HAP-1 (cell line): ENCODE data around the gene NDUFAF8.

Source experiments
- DNase-seq, 2 experiments: peaks; one replicate each; pipeline ENCODE4 v3.0.0-alpha.2; 2016 to 2020; ENCODE audit warnings: low spot score in 2 of 2
- H3K27me3 ChIP-seq: fragments of 250-450 bp; sonication (Bioruptor Pico); 2 replicates; pipeline ENCODE4 v1.5.1; 2020; ENCODE audit warnings: low read depth, mild to moderate bottlenecking, moderate library complexity
- H3K36me3 ChIP-seq: fragments of 250-450 bp; sonication (Bioruptor Pico); replicated peaks from 2 replicates; pipeline ENCODE4 v1.5.1; 2020; ENCODE audit warnings: mild to moderate bottlenecking
- H3K4me1 ChIP-seq: fragments of 250-450 bp; sonication (Bioruptor Pico); 2 replicates; pipeline ENCODE4 v1.5.1; 2020; ENCODE audit warnings: mild to moderate bottlenecking
- H3K4me3 ChIP-seq: fragments of 250-450 bp; sonication (Bioruptor Pico); 2 replicates; pipeline ENCODE4 v1.5.1; 2020; ENCODE audit warnings: mild to moderate bottlenecking, moderate library complexity
- H3K9me3 ChIP-seq: fragments of 250-450 bp; sonication (Bioruptor Pico); 2 replicates; pipeline ENCODE4 v1.5.1; 2020; ENCODE audit warnings: mild to moderate bottlenecking, moderate library complexity
- in situ Hi-C: fragments of 300-500 bp; cut with MboI; formaldehyde crosslinking; loops from 3 replicates; pipeline ENCODE4 v1.14.3; 2020; ENCODE audit warnings: low sequenced_read_pairs, inconsistent platforms, mixed read lengths

The NDUFAF8 gene

DNA sequence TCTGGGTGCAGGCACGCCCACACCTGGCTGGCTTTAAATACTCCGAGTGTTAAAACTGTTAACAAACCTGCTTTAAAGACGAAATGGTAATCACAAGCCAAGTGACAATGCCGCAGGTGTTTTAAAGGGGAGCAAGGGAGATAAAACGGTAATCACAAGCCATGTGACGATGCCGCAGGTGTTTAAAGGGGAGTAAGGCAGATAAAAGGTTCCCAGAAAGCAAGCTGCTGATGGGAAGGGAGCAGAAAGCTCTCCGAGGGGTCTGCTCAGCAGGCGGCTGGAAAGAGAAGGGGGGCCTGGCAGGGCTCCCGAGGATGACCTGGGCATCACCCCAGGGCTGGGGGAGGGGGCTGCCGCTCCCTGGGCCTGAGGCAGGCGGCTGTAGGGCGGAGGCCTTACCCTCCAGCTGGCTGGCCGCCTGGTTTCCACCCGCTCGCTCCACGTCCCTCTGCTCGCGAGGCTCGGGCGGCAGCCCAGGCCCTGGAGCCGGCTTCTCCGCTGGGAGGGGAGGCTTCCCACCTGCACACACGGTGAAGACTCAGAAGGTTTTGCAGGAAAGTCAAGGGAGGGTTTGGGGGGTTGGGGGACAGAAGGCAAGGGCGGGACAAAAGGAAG lies 12.1 kb downstream of the NDUFAF8 start:
- in situ Hi-C loops = no loop called here
- Histone ChIP-seq H3K9me3 (no peaks in the 10 kb centered on the region), H3K27me3 (no peaks in the 10 kb centered on the region), H3K4me1 (no peaks in the 10 kb centered on the region; the same call in 1 of the 2 replicates), H3K4me3 (no peak overlapping the region), H3K36me3 (peaks cover 26% of the 10 kb centered on the region)
- no peak for DNase-seq

DNA sequence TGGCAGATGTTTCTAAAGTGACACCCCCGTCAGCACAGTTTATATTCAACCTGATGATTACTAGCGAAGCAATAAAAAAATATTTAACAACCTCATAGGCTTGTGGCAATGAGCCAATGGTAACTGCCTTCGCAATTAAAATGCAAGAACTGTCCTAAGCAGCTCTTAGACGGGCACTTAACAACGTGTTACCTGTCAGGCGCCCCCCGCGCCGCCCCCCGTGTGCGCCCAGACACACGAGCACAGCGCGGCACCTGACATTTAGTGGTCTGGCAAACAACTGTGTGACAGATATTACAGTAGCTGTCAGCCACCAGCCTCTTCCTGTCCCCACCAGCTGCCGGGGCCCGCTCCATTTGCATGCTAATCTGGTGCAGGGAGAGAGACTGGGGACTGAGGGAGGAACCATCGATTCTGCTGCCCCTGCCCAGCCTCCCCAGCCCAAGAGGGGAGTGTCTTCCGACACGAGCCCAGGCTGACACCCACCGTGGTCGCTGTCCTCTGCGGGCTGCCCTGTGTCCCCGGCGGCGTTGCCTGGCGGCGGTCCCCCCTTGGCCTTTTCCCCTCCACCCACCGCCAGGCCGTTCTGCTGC lies 12.7 kb downstream of the NDUFAF8 start:
- no peak for DNase-seq
- peaks cover 26% of the 10 kb centered on the region for H3K36me3 ChIP-seq
- in situ Hi-C loops = no loop called here
- no peaks in the 10 kb centered on the region for H3K27me3 ChIP-seq
- no peak overlapping the region for H3K4me3 ChIP-seq
- H3K4me1 ChIP-seq = no peaks in the 10 kb centered on the region; the same call in 1 of the 2 replicates
- no peaks in the 10 kb centered on the region for H3K9me3 ChIP-seq

DNA sequence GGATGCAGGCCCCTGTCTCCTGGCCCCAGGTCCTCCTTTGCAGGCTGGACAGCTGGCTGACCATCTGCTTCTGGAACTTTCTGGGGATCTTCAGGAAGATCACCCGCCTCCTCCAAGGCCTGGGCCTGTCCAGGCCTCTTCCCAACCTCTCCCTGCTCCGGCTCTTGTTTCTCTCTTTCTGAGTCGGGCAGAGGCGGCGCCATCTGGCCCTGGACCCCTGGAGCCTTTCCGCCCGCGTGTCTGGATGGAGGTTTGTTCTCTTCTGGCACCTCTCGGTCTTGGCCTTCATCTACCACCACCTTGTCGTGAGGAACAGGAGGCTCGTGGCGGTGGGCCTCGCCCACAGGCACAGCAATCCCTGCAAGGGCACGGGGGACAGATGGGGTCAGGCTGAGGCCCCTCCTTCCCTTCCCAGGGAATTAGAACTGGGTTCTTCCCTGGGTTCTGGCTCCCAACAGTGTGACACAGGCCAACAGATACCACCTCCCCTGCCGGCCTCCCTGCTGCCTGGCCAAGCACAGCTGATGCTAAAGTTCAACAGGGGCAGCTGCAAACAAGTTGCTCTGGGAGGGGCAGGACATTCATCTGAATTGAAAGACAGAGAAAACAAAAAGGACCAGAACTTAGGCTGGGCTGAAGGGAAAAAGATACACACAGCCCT lies 13.3 kb downstream of the NDUFAF8 start:
- no peak overlapping the region for H3K4me3 ChIP-seq
- no peaks in the 10 kb centered on the region for H3K9me3 ChIP-seq
- H3K4me1 ChIP-seq = no peaks in the 10 kb centered on the region; the same call in 1 of the 2 replicates
- peaks cover 26% of the 10 kb centered on the region for H3K36me3 ChIP-seq
- no peaks in the 10 kb centered on the region for H3K27me3 ChIP-seq
- no peak for DNase-seq
- in situ Hi-C loops = no loop called here

DNA sequence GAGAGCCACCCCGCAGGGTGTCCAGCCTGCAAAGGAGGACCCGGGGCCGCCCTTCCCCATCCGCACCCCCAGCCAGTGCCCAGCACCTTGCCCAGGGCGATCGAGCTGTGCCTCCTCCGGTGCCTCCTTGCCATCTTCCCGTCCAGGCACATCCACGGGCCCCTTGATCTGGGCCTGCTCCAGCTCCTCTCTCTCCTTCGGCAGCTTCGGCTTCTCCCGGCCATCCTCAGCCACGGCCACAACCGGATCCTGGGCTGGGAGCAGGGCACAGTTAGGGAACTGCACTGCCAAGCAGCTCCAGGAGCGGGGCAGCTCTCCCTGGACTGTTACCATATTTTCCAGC lies 13.8 kb downstream of the NDUFAF8 start:
- no peaks in the 10 kb centered on the region for H3K27me3 ChIP-seq
- in situ Hi-C loops = no loop called here
- H3K36me3 ChIP-seq = peaks cover 26% of the 10 kb centered on the region
- DNase-seq = no peak
- no peaks in the 10 kb centered on the region for H3K9me3 ChIP-seq
- no peak overlapping the region for H3K4me3 ChIP-seq
- H3K4me1 ChIP-seq = no peaks in the 10 kb centered on the region; the same call in 1 of the 2 replicates

DNA sequence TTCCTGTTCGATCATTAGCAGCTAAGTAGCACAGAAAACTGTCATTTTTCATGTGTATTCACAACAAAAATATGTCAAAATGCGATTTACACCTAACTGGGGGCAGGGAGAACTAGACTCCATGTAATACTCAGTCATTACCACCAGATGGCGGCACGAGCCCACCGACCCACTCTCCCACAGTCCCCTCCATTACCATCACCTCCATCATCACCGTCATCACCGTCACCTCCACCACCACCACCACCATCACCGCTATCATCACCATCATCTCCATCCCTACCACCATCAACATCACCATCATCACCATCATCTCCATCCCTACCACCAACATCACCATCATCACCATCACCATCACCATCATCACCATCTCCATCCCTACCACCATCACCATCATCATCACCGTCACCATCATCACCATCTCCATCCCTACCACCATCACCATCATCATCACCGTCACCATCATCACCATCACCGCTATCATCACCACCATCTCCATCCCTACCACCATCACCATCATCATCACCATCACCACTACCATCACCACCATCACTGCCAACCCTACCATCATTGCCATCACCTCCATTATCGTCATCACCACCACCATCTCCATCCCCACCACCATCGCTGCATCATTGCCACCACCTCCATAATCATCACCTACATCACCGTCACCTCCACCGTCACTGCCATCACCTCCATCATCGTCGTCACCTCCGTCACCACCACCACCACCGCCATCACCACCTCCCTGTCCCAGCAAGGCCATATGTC lies 14.4 kb downstream of the NDUFAF8 start:
- no peaks in the 10 kb centered on the region; the same call in 1 of the 2 replicates for H3K4me1 ChIP-seq
- peaks cover 26% of the 10 kb centered on the region for H3K36me3 ChIP-seq
- in situ Hi-C loops = no loop called here
- H3K4me3 ChIP-seq = no peak overlapping the region
- no peaks in the 10 kb centered on the region for H3K27me3 ChIP-seq
- no peaks in the 10 kb centered on the region for H3K9me3 ChIP-seq
- DNase-seq = peak; percentile 45 to 73

DNA sequence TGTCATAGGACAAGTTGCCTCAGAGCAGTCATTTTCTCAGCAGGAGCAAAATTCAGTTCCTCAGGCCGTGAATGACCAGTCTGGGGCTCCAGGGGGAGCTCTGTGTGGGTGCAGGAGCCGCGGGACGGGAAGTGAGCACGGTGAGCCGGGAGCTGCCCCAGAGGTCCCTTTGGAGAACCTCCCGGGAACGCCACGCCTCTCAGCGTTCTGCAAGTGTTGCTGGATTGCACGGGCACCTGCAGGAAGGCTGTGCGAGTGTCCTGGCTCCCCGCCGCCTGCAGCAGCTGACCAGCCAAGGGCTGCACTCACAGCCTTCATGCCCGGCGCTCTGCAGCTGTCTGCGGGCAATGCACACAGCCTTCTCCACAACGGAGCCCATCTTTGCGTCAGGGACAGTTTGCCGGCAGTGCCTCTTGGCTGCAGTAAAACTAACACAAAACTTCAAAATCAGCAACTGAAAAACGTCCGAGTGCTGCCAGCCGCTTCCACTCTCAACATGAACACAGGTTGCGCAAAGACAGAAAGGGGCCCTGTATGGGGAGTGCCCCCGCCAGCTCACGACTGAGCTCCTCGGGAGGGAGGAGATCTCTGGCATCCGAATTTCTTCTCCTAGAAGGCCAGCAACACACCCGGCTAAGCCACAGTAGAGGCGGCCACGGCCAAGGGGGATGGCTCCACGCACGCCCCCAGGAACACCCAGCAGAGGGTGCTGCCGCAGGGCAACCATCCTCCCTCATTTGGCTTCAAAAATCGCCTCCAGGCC lies 16.0 kb downstream of the NDUFAF8 start:
- no peaks in the 10 kb centered on the region for H3K9me3 ChIP-seq
- no peaks in the 10 kb centered on the region; the same call in 1 of the 2 replicates for H3K4me1 ChIP-seq
- no peaks in the 10 kb centered on the region for H3K27me3 ChIP-seq
- peak; percentile 60 to 83 for DNase-seq
- in situ Hi-C loops = loop anchor here (5.0 kb wide), 1 partner anchor 227 kb away; no protein-coding TSS in a partner anchor
- H3K36me3 ChIP-seq = peaks cover 38% of the 10 kb centered on the region
- H3K4me3 ChIP-seq = no peak overlapping the region

DNA sequence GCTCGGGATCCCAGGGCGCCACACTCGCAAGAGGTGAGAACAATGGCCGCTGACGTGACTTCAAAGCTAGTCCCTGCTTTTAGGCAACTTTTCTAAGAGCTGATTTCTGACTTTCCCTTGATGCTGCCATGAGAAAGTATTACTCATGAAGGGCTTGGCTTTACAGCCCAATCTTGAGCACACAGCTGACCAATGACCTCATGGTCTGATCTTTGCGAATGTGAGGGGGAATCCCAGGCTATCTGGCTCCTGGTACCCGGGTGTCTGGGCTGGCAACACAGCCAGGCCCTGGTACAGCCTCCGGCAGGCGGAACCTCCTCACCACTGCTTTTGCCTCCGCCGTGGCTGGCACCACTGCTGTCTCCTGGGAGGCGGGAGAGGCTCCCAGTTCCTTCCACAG lies 17.5 kb downstream of the NDUFAF8 start:
- no peaks in the 10 kb centered on the region; the same call in 1 of the 2 replicates for H3K4me1 ChIP-seq
- no peaks in the 10 kb centered on the region for H3K9me3 ChIP-seq
- H3K36me3 ChIP-seq = peaks cover 36% of the 10 kb centered on the region
- in situ Hi-C loops = loop anchor here (5.0 kb wide), 1 partner anchor 226 kb away; no protein-coding TSS in a partner anchor
- no peaks in the 10 kb centered on the region for H3K27me3 ChIP-seq
- DNase-seq = no peak
- no peak overlapping the region for H3K4me3 ChIP-seq

DNA sequence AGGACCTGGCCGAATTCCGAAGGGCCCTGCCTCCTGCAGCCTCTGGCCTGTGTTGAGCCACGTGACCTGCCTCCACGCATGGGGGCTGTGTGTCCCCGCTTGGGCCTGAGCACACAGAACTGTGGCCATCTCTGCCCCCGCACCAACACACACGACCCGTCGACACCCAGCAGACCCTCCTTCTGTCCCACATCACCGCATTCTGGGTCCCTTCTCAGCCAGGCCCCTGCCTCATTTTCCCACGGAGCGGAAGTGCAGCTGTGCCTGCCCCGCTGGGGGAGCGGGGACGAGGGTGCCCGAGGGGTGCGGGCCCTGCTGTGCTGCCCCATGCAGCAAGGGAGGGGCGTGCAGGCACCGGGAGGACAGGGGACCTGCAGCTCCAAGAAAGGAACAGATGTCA lies 18.4 kb downstream of the NDUFAF8 start:
- no peaks in the 10 kb centered on the region for H3K27me3 ChIP-seq
- peaks cover 34% of the 10 kb centered on the region for H3K36me3 ChIP-seq
- no peak overlapping the region for H3K4me3 ChIP-seq
- no peaks in the 10 kb centered on the region; the same call in 1 of the 2 replicates for H3K4me1 ChIP-seq
- in situ Hi-C loops = loop anchor here (5.0 kb wide), 1 partner anchor 225 kb away; no protein-coding TSS in a partner anchor
- H3K9me3 ChIP-seq = no peaks in the 10 kb centered on the region
- no peak for DNase-seq

DNA sequence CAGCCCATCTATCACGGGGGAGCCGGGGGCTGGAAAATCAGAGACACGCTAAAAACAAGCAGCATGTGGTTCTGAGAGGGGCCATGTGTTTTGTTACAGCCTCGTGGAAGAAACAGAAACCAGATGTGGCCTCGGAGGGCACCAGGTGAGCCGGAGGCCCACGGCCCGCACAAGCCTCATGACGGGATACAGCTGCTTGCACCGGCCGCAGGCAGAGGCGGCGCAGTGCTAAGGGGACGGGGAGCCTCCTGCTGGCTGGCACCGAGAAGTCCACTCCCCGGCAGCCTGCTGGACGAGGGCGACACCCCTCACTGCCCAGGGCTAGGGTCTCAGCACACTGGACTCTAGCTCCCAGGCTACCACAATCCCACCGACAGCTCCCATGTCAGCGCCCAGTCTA lies 19.2 kb downstream of the NDUFAF8 start:
- in situ Hi-C loops = loop anchor here (5.0 kb wide), 1 partner anchor 224 kb away; no protein-coding TSS in a partner anchor
- no peak overlapping the region for H3K4me3 ChIP-seq

DNA sequence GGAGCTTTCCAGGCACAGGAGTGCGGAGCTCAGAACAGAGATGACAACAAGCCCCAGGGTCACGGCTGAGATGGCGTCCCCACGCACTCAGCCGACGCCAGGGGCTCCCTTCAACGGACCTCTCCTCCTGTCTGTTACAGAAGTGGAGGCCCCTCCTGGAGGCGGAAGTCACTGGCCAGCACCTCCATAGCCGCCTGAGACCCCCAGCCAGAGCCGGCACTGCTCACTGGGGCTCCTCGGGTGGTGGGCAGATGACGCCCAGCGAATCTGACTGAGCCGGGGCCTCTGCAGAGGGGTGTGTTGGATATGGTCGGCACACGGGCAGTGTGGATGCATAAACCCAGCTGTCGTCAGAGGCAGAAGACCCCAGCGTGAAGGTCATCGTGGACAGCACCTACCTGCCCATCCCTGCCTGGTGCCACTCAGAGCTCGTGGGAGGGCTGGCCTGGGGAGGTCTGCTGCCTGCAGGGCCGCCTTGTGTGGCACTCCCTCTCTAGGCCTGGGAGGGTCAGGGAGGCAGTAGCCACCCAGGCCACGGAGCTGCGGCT lies 20.0 kb downstream of the NDUFAF8 start:
- Histone ChIP-seq H3K36me3 (peaks cover 36% of the 10 kb centered on the region), H3K4me3 (no peak overlapping the region), H3K27me3 (no peaks in the 10 kb centered on the region), H3K4me1 (no peaks in the 10 kb centered on the region; the same call in 1 of the 2 replicates), H3K9me3 (no peaks in the 10 kb centered on the region)
- DNase-seq = no peak
- in situ Hi-C loops = loop anchor here (5.0 kb wide), 1 partner anchor 223 kb away; no protein-coding TSS in a partner anchor

More for the DNA sequence above, 19.2 kb downstream of the NDUFAF8 start:
- H3K4me1 ChIP-seq = no peaks in the 10 kb centered on the region; the same call in 1 of the 2 replicates
- H3K9me3 ChIP-seq = no peaks in the 10 kb centered on the region
- no peak for DNase-seq
- no peaks in the 10 kb centered on the region for H3K27me3 ChIP-seq
- H3K36me3 ChIP-seq = peaks cover 34% of the 10 kb centered on the region

DNA sequence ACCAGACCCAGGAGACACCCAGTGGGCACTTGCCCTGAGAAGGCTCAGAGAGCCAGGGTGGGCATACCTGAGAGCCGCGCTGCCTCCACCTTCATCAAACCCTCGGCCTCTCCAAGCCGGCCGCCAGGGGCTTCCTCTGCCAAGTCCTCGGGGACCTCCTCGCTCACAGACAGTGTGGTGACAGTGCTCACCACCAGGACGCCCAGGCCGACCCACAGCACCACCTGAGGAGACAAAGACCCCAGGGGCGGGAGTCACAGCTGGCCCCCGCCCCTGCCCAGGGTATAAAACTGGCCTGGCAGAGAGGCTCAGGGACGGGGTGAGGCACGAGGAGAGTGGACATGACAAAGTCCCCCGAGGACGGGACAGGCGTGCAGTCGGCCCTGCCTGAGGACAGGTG lies 21.1 kb downstream of the NDUFAF8 start:
- Histone ChIP-seq H3K27me3 (no peaks in the 10 kb centered on the region), H3K4me3 (no peak overlapping the region), H3K4me1 (no peaks in the 10 kb centered on the region; the same call in 1 of the 2 replicates), H3K36me3 (peaks cover 42% of the 10 kb centered on the region), H3K9me3 (no peaks in the 10 kb centered on the region)
- DNase-seq = no peak
- in situ Hi-C loops = no loop called here

DNA sequence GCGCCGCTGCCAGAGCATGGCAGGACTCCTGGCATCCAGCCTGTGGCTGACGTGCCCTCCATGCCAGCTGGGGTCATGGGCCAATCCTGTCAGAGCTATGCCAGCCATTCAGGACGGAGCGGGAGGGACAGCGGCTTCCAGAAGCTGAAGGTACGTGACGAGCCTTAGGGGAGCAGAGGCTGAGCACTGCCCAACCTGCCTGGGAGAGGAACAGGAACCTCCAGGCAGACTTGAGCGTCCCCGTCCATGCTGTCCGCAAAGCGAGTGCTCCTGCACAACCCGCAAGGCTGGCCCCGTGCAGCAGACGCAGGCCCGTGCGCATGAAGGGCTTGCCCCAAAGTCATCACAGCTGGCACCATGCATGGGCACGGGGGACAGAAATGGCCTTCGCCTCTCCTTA lies 21.5 kb downstream of the NDUFAF8 start:
- Histone ChIP-seq H3K36me3 (peaks cover 43% of the 10 kb centered on the region), H3K27me3 (no peaks in the 10 kb centered on the region), H3K4me3 (no peak overlapping the region), H3K4me1 (no peaks in the 10 kb centered on the region), H3K9me3 (no peaks in the 10 kb centered on the region)
- no peak for DNase-seq
- in situ Hi-C loops = no loop called here

DNA sequence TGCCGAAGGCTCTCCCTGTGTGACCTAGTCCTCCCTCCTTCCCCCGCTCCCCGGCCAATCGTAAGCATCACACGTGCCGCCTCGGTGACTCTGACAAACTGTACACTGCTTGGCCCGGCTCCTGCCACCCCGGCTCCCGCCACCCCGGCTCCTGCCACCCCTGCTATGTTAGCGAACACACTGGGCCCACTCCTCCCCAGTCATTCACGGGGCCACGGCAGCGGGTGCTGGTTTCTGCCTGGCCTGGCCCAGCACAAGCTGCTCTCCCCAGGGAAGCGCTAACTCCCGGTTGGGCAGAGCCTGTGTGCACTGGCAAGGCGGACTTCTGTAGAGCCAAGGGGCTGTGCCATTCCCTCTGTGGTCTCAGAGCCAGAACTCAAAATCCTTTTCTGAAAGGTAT lies 22.0 kb downstream of the NDUFAF8 start:
- no peaks in the 10 kb centered on the region for H3K4me1 ChIP-seq
- H3K9me3 ChIP-seq = no peaks in the 10 kb centered on the region
- H3K27me3 ChIP-seq = no peaks in the 10 kb centered on the region
- no peak for DNase-seq
- peaks cover 47% of the 10 kb centered on the region for H3K36me3 ChIP-seq
- in situ Hi-C loops = no loop called here
- no peak overlapping the region for H3K4me3 ChIP-seq
